Measurements from ENCODE around the gene B4GALT5.

B4GALT5 gene

GRCh38 chr20:49583669-49584417 is 129.8 kb downstream of the B4GALT5 start:
- peak; percentile 91 for DNase-seq (ENCODE audit: low read depth)

- DNase-seq (ENCODE audit: low read depth), result no peak
Measured at GRCh38 chr20:49583343-49583668, 130.4 kb downstream of the B4GALT5 start.
